ENCODE data around the gene PIGZ.
"Not testable (repeated sequence)": the region's sequence is repeated elsewhere in the genome, so short reads cannot be mapped to it uniquely, and the experiment has no call there.

GRCh38 chr3:196944037-196944790, 24.4 kb downstream of the PIGZ start:
- TF ChIP-seq, protein P1, sequence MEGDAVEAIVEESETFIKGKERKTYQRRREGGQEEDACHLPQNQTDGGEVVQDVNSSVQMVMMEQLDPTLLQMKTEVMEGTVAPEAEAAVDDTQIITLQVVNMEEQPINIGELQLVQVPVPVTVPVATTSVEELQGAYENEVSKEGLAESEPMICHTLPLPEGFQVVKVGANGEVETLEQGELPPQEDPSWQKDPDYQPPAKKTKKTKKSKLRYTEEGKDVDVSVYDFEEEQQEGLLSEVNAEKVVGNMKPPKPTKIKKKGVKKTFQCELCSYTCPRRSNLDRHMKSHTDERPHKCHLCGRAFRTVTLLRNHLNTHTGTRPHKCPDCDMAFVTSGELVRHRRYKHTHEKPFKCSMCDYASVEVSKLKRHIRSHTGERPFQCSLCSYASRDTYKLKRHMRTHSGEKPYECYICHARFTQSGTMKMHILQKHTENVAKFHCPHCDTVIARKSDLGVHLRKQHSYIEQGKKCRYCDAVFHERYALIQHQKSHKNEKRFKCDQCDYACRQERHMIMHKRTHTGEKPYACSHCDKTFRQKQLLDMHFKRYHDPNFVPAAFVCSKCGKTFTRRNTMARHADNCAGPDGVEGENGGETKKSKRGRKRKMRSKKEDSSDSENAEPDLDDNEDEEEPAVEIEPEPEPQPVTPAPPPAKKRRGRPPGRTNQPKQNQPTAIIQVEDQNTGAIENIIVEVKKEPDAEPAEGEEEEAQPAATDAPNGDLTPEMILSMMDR (IDR thresholded peaks at IDR 0.05) = not testable (repeated sequence)
- TF ChIP-seq POLR2A (IDR thresholded peaks at IDR 0.05) = not testable (repeated sequence)
